OCI-LY3 (cell line): ENCODE results near the gene TMEM219.

Experiments used
- H2AFZ ChIP-seq: fragments of 200-600, 300-600 bp; shearing (Covaris generic); 2 replicates; pipeline ENCODE4 v1.6.0; 2014; ENCODE audit warnings: antibody characterized with exemption, low read depth, low read length
- H3K27ac ChIP-seq: fragments of 200-600, 300-600 bp; sonication (generic); 2 replicates; pipeline ENCODE4 v1.5.1; 2014; ENCODE audit warnings: mild to moderate bottlenecking, low read length, moderate library complexity, mixed read lengths
- H3K27me3 ChIP-seq: fragments of 200-600, 300-600 bp; sonication (generic); 2 replicates; pipeline ENCODE4 v1.6.1; 2014; ENCODE audit warnings: low read depth, low read length, mixed read lengths
- H3K36me3 ChIP-seq: fragments of 200-600, 300-600 bp; sonication (generic); replicated peaks from 2 replicates; pipeline ENCODE3; 2014; ENCODE audit warnings: low read depth, low read length, mixed read lengths
- H3K4me1 ChIP-seq: fragments of 300-600, 200-600 bp; sonication (generic); 2 replicates; pipeline ENCODE4 v1.6.1; 2014; ENCODE audit warnings: low read length, mixed read lengths
- H3K4me2 ChIP-seq: fragments of 200-600, 300-600 bp; sonication (generic); 2 replicates; pipeline ENCODE4 v1.6.1; 2014; ENCODE audit warnings: low read length, mixed read lengths
- H3K4me3 ChIP-seq: fragments of 300-600, 200-600 bp; sonication (generic); 2 replicates; pipeline ENCODE4 v1.5.1; 2014; ENCODE audit warnings: antibody characterized with exemption, mild to moderate bottlenecking, low read length, moderate library complexity
- H3K79me2 ChIP-seq: fragments of 300-600, 200-600 bp; shearing (Covaris generic); 2 replicates; pipeline ENCODE4 v1.6.1; 2014; ENCODE audit warnings: mild to moderate bottlenecking, low read length, mixed read lengths
- H3K9ac ChIP-seq: fragments of 300-600, 200-600 bp; shearing (Covaris generic); 2 replicates; pipeline ENCODE4 v1.6.0; 2014; ENCODE audit warnings: mild to moderate bottlenecking, low read length, moderate library complexity
- H3K9me3 ChIP-seq: fragments of 200-600, 300-600 bp; shearing (Covaris generic); 2 replicates; pipeline ENCODE4 v1.6.1; 2014; ENCODE audit warnings: low read length, mixed read lengths; ENCODE audit not compliant: insufficient read depth
- H4K20me1 ChIP-seq: fragments of 200-600, 300-600 bp; sonication (generic); 2 replicates; pipeline ENCODE4 v1.6.1; 2016; ENCODE audit warnings: low read length, mixed read lengths; ENCODE audit not compliant: insufficient read depth
- EZH2phosphoT487 ChIP-seq: fragments of 200-600 bp; shearing (Covaris generic); IDR thresholded peaks from 2 replicates; pipeline ENCODE4 v1.6.1; 2018; ENCODE audit warnings: antibody characterized with exemption, mixed run types, low read depth
- TF ChIP-seq, protein P1 (sequence below): fragments of 200-600, 300-600 bp; sonication (generic); IDR thresholded peaks from 2 replicates; pipeline ENCODE4 v1.5.1; 2014; ENCODE audit warnings: antibody characterized with exemption, low read length, low read depth

Gene TMEM219

DNA sequence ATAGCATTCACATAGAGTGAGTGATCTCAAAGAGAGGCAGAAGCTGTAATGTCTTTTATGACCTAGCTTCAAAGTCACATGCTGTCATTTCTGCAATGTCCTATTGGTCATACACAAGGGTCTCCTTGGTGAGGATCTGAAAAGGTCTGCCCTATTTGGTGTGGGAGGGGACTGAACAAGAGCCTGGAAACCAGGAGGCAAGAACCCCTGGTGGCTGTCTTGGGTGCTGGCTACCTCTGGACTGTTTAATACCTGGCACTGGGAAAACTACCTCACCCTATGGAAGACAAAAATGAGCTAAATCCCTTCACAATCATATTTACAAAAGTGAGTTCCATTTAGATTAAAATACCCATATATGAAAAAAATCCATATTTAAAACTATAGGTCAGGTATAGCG lies 44.9 kb upstream of the TMEM219 start:
- no peak overlapping the region for H3K27ac ChIP-seq
- H3K27me3 ChIP-seq, result no peaks in the 10 kb centered on the region
- no peak overlapping the region for H3K9ac ChIP-seq
- H3K9me3 ChIP-seq, result no peaks in the 10 kb centered on the region
- no peak overlapping the region for H3K4me2 ChIP-seq
- H3K36me3 ChIP-seq, result peaks cover 26% of the 10 kb centered on the region
- TF ChIP-seq, protein P1, sequence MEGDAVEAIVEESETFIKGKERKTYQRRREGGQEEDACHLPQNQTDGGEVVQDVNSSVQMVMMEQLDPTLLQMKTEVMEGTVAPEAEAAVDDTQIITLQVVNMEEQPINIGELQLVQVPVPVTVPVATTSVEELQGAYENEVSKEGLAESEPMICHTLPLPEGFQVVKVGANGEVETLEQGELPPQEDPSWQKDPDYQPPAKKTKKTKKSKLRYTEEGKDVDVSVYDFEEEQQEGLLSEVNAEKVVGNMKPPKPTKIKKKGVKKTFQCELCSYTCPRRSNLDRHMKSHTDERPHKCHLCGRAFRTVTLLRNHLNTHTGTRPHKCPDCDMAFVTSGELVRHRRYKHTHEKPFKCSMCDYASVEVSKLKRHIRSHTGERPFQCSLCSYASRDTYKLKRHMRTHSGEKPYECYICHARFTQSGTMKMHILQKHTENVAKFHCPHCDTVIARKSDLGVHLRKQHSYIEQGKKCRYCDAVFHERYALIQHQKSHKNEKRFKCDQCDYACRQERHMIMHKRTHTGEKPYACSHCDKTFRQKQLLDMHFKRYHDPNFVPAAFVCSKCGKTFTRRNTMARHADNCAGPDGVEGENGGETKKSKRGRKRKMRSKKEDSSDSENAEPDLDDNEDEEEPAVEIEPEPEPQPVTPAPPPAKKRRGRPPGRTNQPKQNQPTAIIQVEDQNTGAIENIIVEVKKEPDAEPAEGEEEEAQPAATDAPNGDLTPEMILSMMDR, result no peak
- no peak for TF ChIP-seq EZH2phosphoT487
- H4K20me1 ChIP-seq, result no peaks in the 10 kb centered on the region
- no peaks in the 10 kb centered on the region for H3K79me2 ChIP-seq
- H2AFZ ChIP-seq, result no peak overlapping the region
- H3K4me3 ChIP-seq, result no peak overlapping the region
- H3K4me1 ChIP-seq, result no peaks in the 10 kb centered on the region

DNA sequence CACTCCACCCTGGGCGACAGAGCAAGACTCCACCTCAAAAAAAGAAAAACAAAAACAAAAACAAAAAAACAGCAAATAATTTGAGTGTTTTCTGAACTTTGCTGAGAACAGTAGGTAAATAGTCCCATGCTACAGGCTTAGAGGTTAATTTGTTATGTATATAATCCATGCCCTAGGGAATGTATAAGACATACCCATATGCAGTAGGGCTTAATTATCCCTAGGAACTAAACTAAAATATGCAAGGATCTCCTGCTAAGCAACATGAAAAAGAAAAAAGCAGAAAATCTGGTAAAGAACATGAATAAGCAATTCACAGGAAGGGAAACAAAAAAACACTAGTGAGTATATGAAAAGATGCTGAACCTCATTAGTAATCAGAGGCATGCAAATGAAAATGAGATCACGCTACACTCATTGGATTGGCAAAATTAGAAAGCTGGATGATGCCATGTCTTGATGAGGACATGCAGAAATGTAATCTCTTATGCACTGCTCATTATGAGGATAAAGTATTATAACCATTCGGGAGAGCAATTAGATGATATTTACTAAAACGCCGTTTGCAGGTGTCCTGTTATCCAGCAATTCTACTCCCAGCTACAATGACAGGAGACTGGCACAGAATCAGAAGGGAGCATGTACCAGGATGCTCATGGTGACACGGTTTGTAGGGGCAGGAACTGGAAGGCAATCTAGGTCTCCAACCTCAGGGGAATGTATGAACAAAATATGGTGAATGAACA lies 41.4 kb upstream of the TMEM219 start:
- Histone ChIP-seq H3K4me3 (no peak overlapping the region), H3K4me2 (no peak overlapping the region), H3K27ac (no peak overlapping the region), H3K9me3 (no peaks in the 10 kb centered on the region), H2AFZ (no peak overlapping the region), H3K27me3 (no peaks in the 10 kb centered on the region), H4K20me1 (no peaks in the 10 kb centered on the region), H3K9ac (no peak overlapping the region), H3K79me2 (peaks cover 11% of the 10 kb centered on the region), H3K36me3 (peaks cover 26% of the 10 kb centered on the region), H3K4me1 (peaks cover 10% of the 10 kb centered on the region)
- TF ChIP-seq EZH2phosphoT487, result no peak
- TF ChIP-seq, protein P1, result no peak

DNA sequence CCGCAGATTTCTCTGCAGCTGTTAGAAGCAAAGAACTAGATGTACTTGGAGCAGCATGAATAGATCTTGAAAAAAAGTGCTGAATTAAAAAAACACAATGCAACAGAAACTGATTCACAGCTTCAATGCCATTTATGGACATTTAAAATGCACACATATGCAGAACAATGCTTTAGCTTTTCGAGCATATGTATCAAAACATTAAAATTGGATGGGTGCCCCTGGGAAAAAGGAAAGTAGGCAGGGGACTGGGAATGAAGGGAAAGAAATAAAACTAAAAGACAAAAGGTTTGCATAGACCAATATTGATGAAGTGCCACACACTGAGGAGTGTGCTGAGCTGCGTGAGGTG lies 40.9 kb upstream of the TMEM219 start:
- Histone ChIP-seq H4K20me1 (no peaks in the 10 kb centered on the region), H3K9ac (no peak overlapping the region), H3K4me2 (no peak overlapping the region), H3K9me3 (no peaks in the 10 kb centered on the region), H2AFZ (no peak overlapping the region), H3K36me3 (peaks cover 21% of the 10 kb centered on the region), H3K27me3 (no peaks in the 10 kb centered on the region), H3K4me3 (no peak overlapping the region), H3K27ac (no peak overlapping the region), H3K4me1 (peaks cover 10% of the 10 kb centered on the region), H3K79me2 (peaks cover 15% of the 10 kb centered on the region)
- TF ChIP-seq, protein P1, result no peak
- no peak for TF ChIP-seq EZH2phosphoT487

DNA sequence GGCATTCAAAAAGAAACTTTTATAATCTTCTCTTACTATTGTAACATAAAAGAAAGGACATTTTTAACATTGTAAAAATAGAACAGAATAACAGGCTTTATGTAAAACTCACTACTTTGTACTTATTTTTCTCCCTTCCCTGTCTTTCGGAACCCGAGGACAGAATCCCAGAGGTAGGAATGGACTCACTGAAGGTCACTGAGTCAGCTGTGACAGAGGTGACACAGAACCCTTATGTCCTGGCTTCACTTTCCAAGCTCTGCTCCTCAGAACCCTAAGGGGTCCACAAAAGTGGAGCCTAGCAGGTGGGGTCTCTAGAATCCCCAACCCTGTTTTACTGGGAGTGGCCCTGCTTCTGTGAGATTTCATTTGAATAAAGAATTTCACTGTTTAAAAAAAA lies 39.6 kb upstream of the TMEM219 start:
- no peak overlapping the region for H3K9ac ChIP-seq
- peaks cover 15% of the 10 kb centered on the region for H3K79me2 ChIP-seq
- TF ChIP-seq, protein P1, result no peak
- no peak for TF ChIP-seq EZH2phosphoT487
- H3K4me3 ChIP-seq, result no peak overlapping the region
- peaks cover 17% of the 10 kb centered on the region for H3K4me1 ChIP-seq
- H4K20me1 ChIP-seq, result no peaks in the 10 kb centered on the region
- no peaks in the 10 kb centered on the region for H3K9me3 ChIP-seq
- no peak overlapping the region for H3K4me2 ChIP-seq
- H3K27me3 ChIP-seq, result no peaks in the 10 kb centered on the region
- H3K36me3 ChIP-seq, result peaks cover 16% of the 10 kb centered on the region
- H3K27ac ChIP-seq, result no peak overlapping the region
- no peak overlapping the region for H2AFZ ChIP-seq
